Neural cell (in vitro differentiated cells): ENCODE results near the gene SELENOI. TPM values are rescaled to one million over a fixed set of nuclear protein-coding genes. Genes with fewer than 3 reads are reported as not detected.

Experiments used
- H2AFZ ChIP-seq: fragments of 200-600, 300-800 bp; sonication (generic), shearing (Covaris generic); 2 replicates; pipeline ENCODE4 v1.6.0; 2014; ENCODE audit warnings: low read depth, mild to moderate bottlenecking, antibody characterized with exemption, low read length, moderate library complexity
- H3F3A ChIP-seq: fragments of 200-600 bp; shearing (Covaris generic); 2 replicates; pipeline ENCODE4 v1.6.1; 2016; ENCODE audit warnings: mild to moderate bottlenecking, moderate library complexity, mixed read lengths, antibody characterized with exemption, low read length; ENCODE audit not compliant: insufficient read depth, poor library complexity, severe bottlenecking
- H3K27ac ChIP-seq: fragments of 200-600, 300-800 bp; sonication (generic), shearing (Covaris generic); 2 replicates; pipeline ENCODE4 v1.5.1; 2014; ENCODE audit warnings: mild to moderate bottlenecking, low read length, moderate library complexity
- H3K27me3 ChIP-seq: fragments of 300-800, 200-600 bp; sonication (generic), shearing (Covaris generic); 2 replicates; pipeline ENCODE4 v1.6.0; 2014; ENCODE audit warnings: mild to moderate bottlenecking, low read depth, low read length, moderate library complexity; ENCODE audit not compliant: insufficient read depth
- H3K36me3 ChIP-seq: fragments of 300-800, 200-600 bp; sonication (generic), shearing (Covaris generic); 2 replicates; pipeline ENCODE4 v1.5.1; 2014; ENCODE audit warnings: mild to moderate bottlenecking, antibody characterized with exemption, low read length, moderate library complexity; ENCODE audit not compliant: insufficient read depth
- H3K4me2 ChIP-seq: fragments of 300-800, 200-600 bp; sonication (generic), shearing (Covaris generic); 2 replicates; pipeline ENCODE4 v1.6.0; 2014; ENCODE audit warnings: mild to moderate bottlenecking, low read length
- H3K4me3 ChIP-seq: fragments of 300-800, 200-600 bp; sonication (generic), shearing (Covaris generic); 2 replicates; pipeline ENCODE4 v1.5.1; 2014; ENCODE audit warnings: mild to moderate bottlenecking, low read length, moderate library complexity
- H3K79me2 ChIP-seq: fragments of 200-600 bp; shearing (Covaris generic); replicated peaks from 2 replicates; pipeline ENCODE4 v1.6.0; 2014; ENCODE audit warnings: mild to moderate bottlenecking, low read length, moderate library complexity; ENCODE audit not compliant: insufficient read depth
- H3K9ac ChIP-seq: fragments of 300-800, 200-600 bp; sonication (generic), shearing (Covaris generic); 2 replicates; pipeline ENCODE4 v1.6.1; 2016; ENCODE audit warnings: mild to moderate bottlenecking, low read length, mixed read lengths
- H3K9me2 ChIP-seq: fragments of 200-600 bp; shearing (Covaris generic); 2 replicates; pipeline ENCODE4 v1.6.1; 2016; ENCODE audit warnings: mild to moderate bottlenecking, low read length, mixed read lengths; ENCODE audit not compliant: insufficient read depth
- H3K9me3 ChIP-seq: fragments of 200-600, 300-800 bp; sonication (generic), shearing (Covaris generic); 2 replicates; pipeline ENCODE4 v1.6.1; 2016; ENCODE audit warnings: mild to moderate bottlenecking, mixed run types, low read length, moderate library complexity, mixed read lengths
- H4K20me1 ChIP-seq: fragments of 200-600 bp; shearing (Covaris generic); 2 replicates; pipeline ENCODE4 v1.6.1; 2016; ENCODE audit warnings: mild to moderate bottlenecking, mixed run types; ENCODE audit not compliant: insufficient read depth
- EP300 ChIP-seq: fragments of 450-650 bp; conservative IDR thresholded peaks from 2 replicates; pipeline ENCODE4 v1.6.1; 2014; ENCODE audit warnings: antibody characterized with exemption, mild to moderate bottlenecking, moderate library complexity; ENCODE audit not compliant: poor library complexity, severe bottlenecking
- EZH2 ChIP-seq: fragments of 200-600, 300-800 bp; shearing (Covaris generic), sonication (generic); IDR thresholded peaks from 2 replicates; pipeline ENCODE4 v1.6.1; 2014; ENCODE audit warnings: antibody characterized with exemption, low read length, borderline replicate concordance, mild to moderate bottlenecking; ENCODE audit not compliant: insufficient read depth, poor library complexity, severe bottlenecking
- MXI1 ChIP-seq: fragments of 450-650 bp; conservative IDR thresholded peaks from 2 replicates; pipeline ENCODE4 v1.6.1; 2014; ENCODE audit warnings: antibody characterized with exemption, mild to moderate bottlenecking; ENCODE audit not compliant: poor library complexity, severe bottlenecking
- POLR2AphosphoS5 ChIP-seq: IDR thresholded peaks from 2 replicates; pipeline ENCODE4 v1.6.1; 2012
- RAD21 ChIP-seq: fragments of 450-650 bp; conservative IDR thresholded peaks from 2 replicates; pipeline ENCODE4 v1.6.1; 2014; ENCODE audit warnings: antibody characterized with exemption, mild to moderate bottlenecking, moderate library complexity
- SMC3 ChIP-seq: fragments of 450-650 bp; conservative IDR thresholded peaks from 2 replicates; pipeline ENCODE4 v1.6.1; 2014; ENCODE audit warnings: antibody characterized with exemption, mild to moderate bottlenecking, moderate library complexity; ENCODE audit not compliant: poor library complexity
- TAF1 ChIP-seq: IDR thresholded peaks from 2 replicates; pipeline ENCODE4 v1.6.1; 2012; ENCODE audit warnings: low read depth
- polyA minus RNA-seq: library from RNA; depleted of rRNA, polyadenylated mRNA; stranded (reverse); fragments of >200 nt; gene quantifications from 2 replicates; pipeline ENCODE4 v1.2.3, GENCODE V29; 2014
- polyA plus RNA-seq: library from polyadenylated mRNA; depleted of rRNA; stranded (reverse); fragments of >200 nt; gene quantifications from 2 replicates; pipeline ENCODE4 v1.2.3, GENCODE V29; 2014
- TF ChIP-seq, protein P1 (sequence below): fragments of 450-650 bp; IDR thresholded peaks from 2 replicates; pipeline ENCODE4 v1.5.1; 2014; ENCODE audit warnings: antibody characterized with exemption, mild to moderate bottlenecking, moderate library complexity; ENCODE audit not compliant: poor library complexity, severe bottlenecking
- TF ChIP-seq, protein P2 (sequence below): IDR thresholded peaks from 2 replicates; pipeline ENCODE4 v1.6.1; 2012; ENCODE audit warnings: borderline replicate concordance

The SELENOI gene, protein sequence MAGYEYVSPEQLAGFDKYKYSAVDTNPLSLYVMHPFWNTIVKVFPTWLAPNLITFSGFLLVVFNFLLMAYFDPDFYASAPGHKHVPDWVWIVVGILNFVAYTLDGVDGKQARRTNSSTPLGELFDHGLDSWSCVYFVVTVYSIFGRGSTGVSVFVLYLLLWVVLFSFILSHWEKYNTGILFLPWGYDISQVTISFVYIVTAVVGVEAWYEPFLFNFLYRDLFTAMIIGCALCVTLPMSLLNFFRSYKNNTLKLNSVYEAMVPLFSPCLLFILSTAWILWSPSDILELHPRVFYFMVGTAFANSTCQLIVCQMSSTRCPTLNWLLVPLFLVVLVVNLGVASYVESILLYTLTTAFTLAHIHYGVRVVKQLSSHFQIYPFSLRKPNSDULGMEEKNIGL
- polyA plus RNA-seq (22.4 and 25.2 TPM in 2 replicates), polyA minus RNA-seq (71.8 and 76.9 TPM in 2 replicates)

DNA sequence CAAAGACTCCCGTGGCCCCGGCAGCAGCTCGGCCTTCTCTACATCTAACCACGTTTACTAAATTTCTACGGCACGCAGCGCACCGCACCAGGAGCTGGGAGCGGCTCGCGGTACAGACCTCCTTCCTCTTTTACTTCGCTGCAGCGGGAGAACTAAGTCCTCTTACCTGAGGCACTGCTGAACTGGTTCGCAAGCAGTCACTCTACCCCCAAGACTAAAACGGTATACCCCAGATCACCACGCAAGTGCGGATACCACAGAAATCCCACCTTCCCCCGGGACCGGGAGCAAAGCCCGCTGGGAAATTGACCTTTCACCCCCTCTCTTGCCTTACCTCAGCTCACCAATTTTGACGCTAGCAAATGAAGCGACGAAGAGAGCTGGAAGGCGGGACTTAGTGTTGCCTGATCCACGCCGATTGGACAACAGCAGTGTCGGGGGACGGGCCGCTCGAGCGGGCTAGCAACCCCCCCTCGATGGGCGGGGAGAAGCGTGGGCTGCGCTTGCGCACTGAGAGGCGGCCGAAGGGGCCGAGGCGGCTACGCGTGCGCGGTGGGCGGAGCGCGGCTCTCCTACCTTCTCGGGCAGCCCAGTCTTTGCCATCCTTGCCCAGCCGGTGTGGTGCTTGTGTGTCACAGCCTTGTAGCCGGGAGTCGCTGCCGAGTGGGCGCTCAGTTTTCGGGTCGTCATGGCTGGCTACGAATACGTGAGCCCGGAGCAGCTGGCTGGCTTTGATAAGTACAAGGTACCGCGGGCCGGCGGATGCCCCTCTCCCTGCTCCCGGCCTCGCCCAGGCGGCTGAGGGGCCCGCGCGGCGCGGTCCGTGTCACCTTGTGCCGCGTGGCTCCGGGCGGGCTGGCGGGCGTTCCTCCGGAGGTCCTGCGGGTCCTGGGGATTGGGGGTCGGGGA lies at the start of gene SELENOI:
Gene SELENOI (plus strand): TSS at position 599 of the 909 bp plus-strand sequence. CDS start 90 bp downstream, at position 689.
- H3F3A ChIP-seq: peaks cover 6% of the 10 kb centered on the region
- peak within 1 kb of the TSS; percentile 98 for H3K27ac ChIP-seq
- H3K36me3 ChIP-seq: no peaks in the 10 kb centered on the region
- H3K27me3 ChIP-seq: no peaks in the 10 kb centered on the region
- H2AFZ ChIP-seq: peak within 1 kb of the TSS; percentile 67
- no peaks in the 10 kb centered on the region for H4K20me1 ChIP-seq
- H3K9me2 ChIP-seq: no peaks in the 10 kb centered on the region
- TF ChIP-seq RAD21 (peak; percentile 27), TAF1 (peak; percentile 80), MXI1 (peak; percentile 77), EZH2 (no peak), SMC3 (peak; percentile 54), POLR2AphosphoS5 (peak; percentile 91), EP300 (peak; percentile 80)
- TF ChIP-seq, protein P1, sequence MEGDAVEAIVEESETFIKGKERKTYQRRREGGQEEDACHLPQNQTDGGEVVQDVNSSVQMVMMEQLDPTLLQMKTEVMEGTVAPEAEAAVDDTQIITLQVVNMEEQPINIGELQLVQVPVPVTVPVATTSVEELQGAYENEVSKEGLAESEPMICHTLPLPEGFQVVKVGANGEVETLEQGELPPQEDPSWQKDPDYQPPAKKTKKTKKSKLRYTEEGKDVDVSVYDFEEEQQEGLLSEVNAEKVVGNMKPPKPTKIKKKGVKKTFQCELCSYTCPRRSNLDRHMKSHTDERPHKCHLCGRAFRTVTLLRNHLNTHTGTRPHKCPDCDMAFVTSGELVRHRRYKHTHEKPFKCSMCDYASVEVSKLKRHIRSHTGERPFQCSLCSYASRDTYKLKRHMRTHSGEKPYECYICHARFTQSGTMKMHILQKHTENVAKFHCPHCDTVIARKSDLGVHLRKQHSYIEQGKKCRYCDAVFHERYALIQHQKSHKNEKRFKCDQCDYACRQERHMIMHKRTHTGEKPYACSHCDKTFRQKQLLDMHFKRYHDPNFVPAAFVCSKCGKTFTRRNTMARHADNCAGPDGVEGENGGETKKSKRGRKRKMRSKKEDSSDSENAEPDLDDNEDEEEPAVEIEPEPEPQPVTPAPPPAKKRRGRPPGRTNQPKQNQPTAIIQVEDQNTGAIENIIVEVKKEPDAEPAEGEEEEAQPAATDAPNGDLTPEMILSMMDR: peak; percentile 15
- TF ChIP-seq, protein P2, sequence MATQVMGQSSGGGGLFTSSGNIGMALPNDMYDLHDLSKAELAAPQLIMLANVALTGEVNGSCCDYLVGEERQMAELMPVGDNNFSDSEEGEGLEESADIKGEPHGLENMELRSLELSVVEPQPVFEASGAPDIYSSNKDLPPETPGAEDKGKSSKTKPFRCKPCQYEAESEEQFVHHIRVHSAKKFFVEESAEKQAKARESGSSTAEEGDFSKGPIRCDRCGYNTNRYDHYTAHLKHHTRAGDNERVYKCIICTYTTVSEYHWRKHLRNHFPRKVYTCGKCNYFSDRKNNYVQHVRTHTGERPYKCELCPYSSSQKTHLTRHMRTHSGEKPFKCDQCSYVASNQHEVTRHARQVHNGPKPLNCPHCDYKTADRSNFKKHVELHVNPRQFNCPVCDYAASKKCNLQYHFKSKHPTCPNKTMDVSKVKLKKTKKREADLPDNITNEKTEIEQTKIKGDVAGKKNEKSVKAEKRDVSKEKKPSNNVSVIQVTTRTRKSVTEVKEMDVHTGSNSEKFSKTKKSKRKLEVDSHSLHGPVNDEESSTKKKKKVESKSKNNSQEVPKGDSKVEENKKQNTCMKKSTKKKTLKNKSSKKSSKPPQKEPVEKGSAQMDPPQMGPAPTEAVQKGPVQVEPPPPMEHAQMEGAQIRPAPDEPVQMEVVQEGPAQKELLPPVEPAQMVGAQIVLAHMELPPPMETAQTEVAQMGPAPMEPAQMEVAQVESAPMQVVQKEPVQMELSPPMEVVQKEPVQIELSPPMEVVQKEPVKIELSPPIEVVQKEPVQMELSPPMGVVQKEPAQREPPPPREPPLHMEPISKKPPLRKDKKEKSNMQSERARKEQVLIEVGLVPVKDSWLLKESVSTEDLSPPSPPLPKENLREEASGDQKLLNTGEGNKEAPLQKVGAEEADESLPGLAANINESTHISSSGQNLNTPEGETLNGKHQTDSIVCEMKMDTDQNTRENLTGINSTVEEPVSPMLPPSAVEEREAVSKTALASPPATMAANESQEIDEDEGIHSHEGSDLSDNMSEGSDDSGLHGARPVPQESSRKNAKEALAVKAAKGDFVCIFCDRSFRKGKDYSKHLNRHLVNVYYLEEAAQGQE: peak; percentile 72
- no peaks in the 10 kb centered on the region for H3K9me3 ChIP-seq
- H3K4me2 ChIP-seq: peak within 1 kb of the TSS; percentile 91
- peaks cover 51% of the 10 kb centered on the region for H3K79me2 ChIP-seq
- H3K4me3 ChIP-seq: peak within 1 kb of the TSS; percentile 82
- H3K9ac ChIP-seq: peak within 1 kb of the TSS; percentile 91

DNA sequence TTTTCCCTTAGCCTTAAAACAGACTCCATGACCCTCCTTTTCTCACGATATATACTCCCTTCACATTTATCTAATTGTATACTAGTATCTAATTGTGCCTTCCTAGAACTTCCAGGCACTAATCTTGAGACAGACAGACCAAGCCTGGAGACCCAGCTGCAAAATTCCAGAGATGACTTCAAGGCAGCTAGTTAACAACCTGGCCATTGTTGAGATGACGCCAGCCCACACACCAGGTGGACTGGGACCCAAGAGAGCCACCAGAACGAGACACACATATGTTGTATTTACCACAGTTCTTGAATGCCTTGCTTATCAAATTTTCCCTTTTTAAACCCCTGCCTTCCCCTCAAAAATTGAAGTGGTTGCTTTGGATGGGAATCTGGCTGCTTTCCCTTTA lies 48.9 kb upstream of the SELENOI start:
- Histone ChIP-seq H3K36me3 (no peaks in the 10 kb centered on the region), H3K4me3 (no peak overlapping the region), H4K20me1 (no peaks in the 10 kb centered on the region), H3K9me2 (no peaks in the 10 kb centered on the region), H3K9me3 (no peaks in the 10 kb centered on the region), H3K27ac (no peak overlapping the region), H3K9ac (no peak overlapping the region), H2AFZ (no peak overlapping the region), H3K4me2 (no peak overlapping the region), H3K79me2 (no peaks in the 10 kb centered on the region), H3F3A (no peaks in the 10 kb centered on the region), H3K27me3 (no peaks in the 10 kb centered on the region)
- TF ChIP-seq SMC3 (no peak), EP300 (no peak), POLR2AphosphoS5 (no peak), TAF1 (no peak), EZH2 (no peak), MXI1 (no peak), RAD21 (no peak)
- TF ChIP-seq, protein P2: no peak
- TF ChIP-seq, protein P1: no peak
